Prostate gland (tissue), 2 donors: Measurements from ENCODE around the gene NASP.

Source experiments
- CTCF ChIP-seq, 4 experiments: fragments of 200-600 bp in 2 of 4; fragments of 450-650 bp in 2 of 4; sonication (generic) in 2 of 4; IDR thresholded peaks; 1 replicate in 3 of 4; 2 replicates in 1 of 4; pipeline ENCODE4 v1.5.1; 2016 to 2019; ENCODE audit warnings: antibody characterized with exemption in 4 of 4, mild to moderate bottlenecking in 2 of 4, moderate library complexity in 2 of 4
- POLR2AphosphoS5 ChIP-seq: sonication (generic); formaldehyde crosslinking; IDR thresholded peaks from one replicate; pipeline ENCODE4 v1.6.1; 2017; ENCODE audit warnings: antibody characterized with exemption

GRCh38 chr1:45566722-45567121 is 17.1 kb upstream of the NASP start:
- TF ChIP-seq CTCF (IDR thresholded peaks at IDR 0.05) (no peak), POLR2AphosphoS5 (peak; percentile 24)
